HG03521 (cell line): ENCODE results near the gene OR4E2.
"Not testable (repeated sequence)": the region's sequence is repeated elsewhere in the genome, so short reads cannot be mapped to it uniquely, and the experiment has no call there.

Experiments used
- ATAC-seq: cut with Tn5 transposase; IDR thresholded peaks from one replicate; pipeline ENCODE4 v1.9.1; 2021; ENCODE audit warnings: mild to moderate bottlenecking, moderate library complexity; ENCODE audit not compliant: unreplicated experiment

Gene OR4E2

DNA sequence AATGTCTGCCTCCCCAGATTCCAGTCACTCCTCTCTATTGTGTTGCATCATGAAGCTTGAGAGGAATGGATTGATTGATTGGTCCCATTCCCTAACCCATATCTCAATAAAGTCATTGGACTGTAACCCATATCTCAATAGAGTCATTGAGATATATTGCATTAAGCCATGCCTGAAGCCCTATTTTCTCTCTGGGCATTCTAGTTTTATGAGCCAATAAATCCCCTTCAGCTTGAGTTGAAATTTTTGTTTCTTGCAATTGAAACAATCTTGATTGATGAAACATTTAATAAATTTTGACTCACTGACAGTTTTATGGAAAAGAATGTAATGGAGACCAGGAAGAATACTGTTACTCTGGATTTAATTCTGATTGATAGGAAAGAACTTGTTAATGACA is 40.8 kb downstream of the OR4E2 start:
- ATAC-seq, result no peak

DNA sequence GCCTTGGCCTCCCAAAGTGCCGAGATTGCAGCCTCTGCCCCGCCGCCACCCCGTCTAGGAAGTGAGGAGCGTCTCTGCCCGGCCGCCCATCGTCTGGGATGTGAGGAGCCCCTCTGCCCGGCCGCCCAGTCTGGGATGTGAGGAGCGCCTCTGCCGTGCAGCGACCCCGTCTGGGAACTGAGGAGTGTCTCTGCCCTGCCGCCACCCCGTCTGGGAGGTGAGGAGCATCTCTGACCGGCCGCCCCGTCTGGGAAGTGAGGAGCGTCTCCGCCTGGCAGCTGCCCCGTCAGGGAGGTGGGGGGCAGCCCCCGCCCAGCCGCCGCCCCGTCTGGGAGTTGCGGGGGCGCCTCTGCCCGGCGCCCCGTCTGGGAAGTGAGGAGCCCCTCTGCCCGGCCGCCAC is 44.0 kb downstream of the OR4E2 start:
- not testable (repeated sequence) for ATAC-seq

DNA sequence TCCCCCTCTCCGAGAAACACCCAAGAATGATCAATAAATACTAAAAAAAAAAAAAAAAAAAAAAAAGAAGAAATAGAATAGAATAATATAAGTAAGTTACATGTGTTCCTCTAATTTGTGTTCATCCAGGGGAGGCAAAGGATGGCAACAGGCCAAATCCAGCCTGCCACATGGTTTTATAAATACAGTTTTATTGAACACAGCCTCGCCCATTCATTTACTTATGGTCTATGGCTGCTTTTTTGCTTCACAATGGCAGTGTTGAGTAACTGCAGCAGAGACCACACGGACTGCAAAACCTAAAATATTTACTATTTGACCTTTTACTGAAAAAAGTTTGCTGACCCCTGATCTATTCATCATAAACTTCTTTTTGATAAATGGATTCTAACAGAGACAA is 44.9 kb downstream of the OR4E2 start:
- ATAC-seq, result not testable (repeated sequence)

DNA sequence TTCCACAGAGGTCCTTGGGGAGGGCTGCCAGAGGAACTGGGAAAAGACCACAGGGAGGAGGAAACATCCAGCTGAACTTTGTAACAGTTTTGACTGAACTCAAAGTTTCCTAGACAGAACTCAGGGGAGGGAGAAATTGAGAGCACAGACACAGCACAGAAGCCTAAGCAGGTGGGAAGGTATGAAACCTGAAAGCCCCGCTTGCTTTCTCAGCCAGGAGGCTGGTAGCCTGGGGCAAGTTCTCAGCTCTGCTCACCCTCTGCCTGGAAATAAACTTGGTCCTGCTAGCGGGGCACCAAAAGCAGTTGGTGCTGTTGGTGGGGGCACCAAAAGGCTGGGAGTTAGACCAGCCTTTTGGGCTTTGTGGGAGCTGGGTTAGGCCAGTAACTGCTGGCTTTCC is 45.9 kb downstream of the OR4E2 start:
- no peak for ATAC-seq

DNA sequence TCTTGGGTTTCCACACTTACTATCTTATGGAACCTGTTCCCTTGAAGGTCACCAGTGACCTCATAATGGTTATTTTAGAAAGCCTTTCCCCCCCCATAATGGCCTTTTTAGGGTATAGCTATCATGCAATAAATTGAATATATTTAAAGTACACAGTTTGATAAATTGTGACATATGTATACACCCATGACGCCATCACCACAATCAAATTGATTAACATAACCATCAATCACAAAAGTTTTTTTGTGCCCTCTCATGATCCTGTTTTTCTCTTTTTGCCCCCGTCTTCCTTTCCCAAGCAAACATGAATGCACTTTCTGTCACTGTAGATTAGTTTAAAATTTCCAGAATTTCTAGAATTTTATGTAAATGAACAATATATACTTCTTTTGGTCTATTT is 48.7 kb downstream of the OR4E2 start:
- no peak for ATAC-seq

DNA sequence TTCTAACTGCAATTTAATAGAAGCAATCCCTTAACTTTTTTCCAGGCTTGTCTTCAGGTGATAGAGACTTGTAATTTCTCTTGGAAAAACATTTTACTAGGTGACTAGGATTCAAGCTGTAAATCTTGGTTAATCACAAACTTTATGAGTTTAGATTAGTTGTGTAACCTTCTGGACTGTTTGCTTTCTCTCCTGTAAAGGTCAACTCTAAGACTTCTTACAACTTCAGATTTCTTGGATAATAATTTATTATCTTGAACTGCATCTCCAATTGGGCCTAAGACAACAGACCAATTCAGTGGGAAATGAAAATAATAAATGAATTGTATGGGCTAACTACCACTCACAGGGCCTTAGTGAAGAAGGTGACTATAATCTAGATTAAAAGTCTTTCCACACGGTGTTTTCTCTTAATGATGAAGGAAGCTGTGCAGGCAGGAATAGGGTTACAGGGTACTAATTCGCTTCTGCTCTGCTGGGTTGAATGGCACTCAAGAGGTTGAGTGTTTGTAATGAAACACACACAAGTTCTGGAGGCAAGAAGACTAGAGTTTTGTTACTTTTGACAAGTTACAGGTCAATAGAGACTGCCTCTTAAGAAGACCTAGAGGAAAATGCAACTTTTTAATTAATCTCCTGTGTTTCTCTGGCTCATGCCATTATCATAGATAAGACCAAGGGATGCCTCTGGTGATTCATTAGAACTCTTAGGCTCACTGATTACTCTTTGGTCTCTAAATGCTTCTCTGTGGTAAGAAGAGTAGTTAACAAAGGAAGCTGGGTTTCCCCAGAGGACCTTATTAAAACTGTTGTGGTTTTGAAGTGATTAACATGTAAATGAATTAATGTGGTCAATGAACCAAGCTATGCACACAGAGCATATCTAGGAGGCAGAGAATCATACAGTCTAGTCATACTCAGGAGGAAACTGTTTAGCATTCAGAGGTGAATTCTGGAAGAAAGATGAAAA is 50.0 kb downstream of the OR4E2 start:
- ATAC-seq, result no peak

DNA sequence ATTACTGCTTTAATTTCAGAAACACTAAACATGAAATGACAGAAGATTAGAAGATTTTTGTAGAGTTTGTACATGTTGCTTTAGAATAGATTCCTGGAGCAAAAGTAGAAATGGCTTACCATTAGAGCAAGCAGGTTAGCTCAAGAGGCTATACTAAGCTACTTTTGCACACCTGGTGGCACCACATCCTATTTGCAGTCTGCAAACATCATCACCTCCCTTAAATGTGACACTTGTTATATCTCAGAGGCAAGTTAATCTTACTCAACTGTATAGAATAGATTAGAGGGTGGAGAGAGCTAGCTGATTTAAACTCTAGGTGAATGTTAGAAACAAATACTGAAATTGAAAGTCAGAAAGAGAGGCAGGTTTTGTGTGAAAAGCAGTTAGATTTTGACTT is 50.7 kb downstream of the OR4E2 start:
- no peak for ATAC-seq

DNA sequence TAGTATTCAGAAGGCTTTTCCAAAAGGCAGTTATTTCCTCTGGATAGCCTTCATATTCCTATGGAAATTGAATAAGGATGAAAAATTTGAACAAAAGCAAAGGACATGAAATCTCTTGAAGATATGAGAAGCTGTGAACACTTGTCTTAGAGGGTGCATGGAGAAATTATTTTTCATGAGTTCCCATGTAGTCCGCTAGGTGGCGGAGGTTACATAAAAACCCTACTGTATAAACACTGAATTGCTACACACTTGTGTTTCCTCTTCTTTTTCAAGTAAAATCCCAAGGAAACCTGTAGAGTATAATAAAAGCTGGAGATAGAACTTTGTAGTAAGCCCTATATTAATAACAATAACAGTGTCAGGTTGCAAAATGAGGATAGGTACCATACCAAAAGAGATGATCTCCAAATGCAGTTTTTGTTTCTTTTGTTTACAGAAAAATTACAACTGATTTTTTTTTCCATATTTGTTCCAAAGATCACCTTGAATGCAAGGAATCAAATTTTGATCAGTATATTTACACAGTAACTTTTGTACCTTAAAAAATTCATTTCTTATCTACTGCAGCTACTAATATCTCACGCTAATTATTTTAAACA is 57.8 kb downstream of the OR4E2 start:
- no peak for ATAC-seq

DNA sequence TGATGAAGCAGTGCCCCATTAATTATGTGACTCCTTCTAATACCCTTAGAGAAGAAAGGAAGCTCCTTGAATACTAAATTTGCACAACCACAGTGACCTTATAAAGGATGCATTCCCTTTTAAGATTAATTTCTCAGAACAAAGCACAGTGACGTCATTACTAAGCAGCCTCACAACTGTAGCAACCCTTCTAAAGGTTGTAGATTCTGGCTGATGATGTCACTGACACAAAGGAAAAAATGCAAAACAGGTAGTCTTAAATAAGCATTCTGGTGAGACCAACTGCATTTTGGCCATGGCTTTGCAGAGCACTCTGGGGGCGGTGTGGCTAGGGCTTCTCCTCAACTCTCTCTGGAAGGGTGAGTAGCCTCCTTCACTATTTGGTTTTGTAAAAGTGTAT is 58.4 kb downstream of the OR4E2 start:
- ATAC-seq, result no peak

DNA sequence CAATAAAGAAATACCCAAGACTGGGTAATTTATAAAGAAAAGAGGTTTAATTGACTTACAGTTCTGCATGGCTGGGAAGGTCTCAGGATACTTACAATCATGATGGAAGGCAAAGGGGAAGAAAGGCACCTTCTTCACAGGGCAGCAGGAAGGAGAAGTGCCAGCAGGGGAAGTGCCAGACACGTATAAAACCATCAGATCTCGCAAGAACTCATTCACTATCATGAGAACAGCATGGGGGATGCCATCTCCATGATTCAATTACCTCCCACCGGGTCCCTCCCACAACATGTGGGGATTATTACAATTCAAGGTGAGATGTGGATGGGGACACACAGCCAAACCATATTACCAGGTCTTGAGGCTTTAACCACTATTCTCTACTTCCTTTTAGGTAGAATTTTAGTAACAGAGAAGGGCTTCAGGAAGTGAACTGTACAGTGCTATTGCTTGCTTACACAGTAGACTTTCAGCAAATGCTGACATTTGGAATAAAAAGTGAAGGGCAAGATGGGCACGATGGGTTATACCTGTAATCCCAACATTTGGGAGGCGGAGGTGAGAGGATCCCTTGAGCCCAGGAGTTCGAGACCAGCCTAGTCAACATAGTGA is 60.8 kb downstream of the OR4E2 start:
- ATAC-seq, result no peak
